ENCODE measurements around the gene ST6GALNAC4. TPM values are rescaled to one million over a fixed set of nuclear protein-coding genes. Genes with fewer than 3 reads are reported as not detected.

ST6GALNAC4 gene
- total RNA-seq, 1 experiment from 2014 or later: 15.4 TPM

GRCh38 chr9:127871531-127871930, 45.3 kb downstream of the ST6GALNAC4 start:
- H3K4me1 ChIP-seq (ENCODE audit: insufficient read depth, low read length): no peaks in the 10 kb centered on the region
- H3K14ac ChIP-seq (ENCODE audit: insufficient read depth, low read length): no peak overlapping the region
- no peak overlapping the region for H2BK15ac ChIP-seq (ENCODE audit: low read depth, low read length)
- H3K27me3 ChIP-seq (ENCODE audit: insufficient read depth, low read length): no peaks in the 10 kb centered on the region
- H3K9ac ChIP-seq (ENCODE audit: extremely low read depth, insufficient read length, low read length): no peak overlapping the region
- H3K18ac ChIP-seq (ENCODE audit: insufficient read length, low read depth, low read length): no peak overlapping the region
- H3K4me3 Mint-ChIP-seq: no peak overlapping the region
- H4K8ac ChIP-seq (replicated peaks; ENCODE audit: insufficient read length, low read depth, low read length): no peak overlapping the region
- H3K56ac ChIP-seq (ENCODE audit: insufficient read length, low read depth, low read length): no peak overlapping the region
- no peak overlapping the region for H3K4ac ChIP-seq (ENCODE audit: low read depth, low read length)
- no peak overlapping the region for H2AK5ac ChIP-seq (ENCODE audit: insufficient read length, low read length)
- H3T11ph ChIP-seq (ENCODE audit: low read length): no peak overlapping the region
- WGBS (ENCODE audit: extremely low coverage, insufficient read length, low lambda C conversion rate): no CpG with 5 or more reads among the region's 9 CpGs
- no peaks in the 10 kb centered on the region for H3K9me3 ChIP-seq (ENCODE audit: control insufficient read depth, low read depth, low read length)
- no peak overlapping the region for H4K5ac ChIP-seq (ENCODE audit: insufficient read length, low read depth, low read length)
- H4K91ac ChIP-seq (ENCODE audit: insufficient read length, low read depth, low read length): no peak overlapping the region
- no peaks in the 10 kb centered on the region for H3K9me3 Mint-ChIP-seq
- no peaks in the 10 kb centered on the region for H3K27me3 Mint-ChIP-seq (ENCODE audit: low read depth)
- no peaks in the 10 kb centered on the region for H3K23me2 ChIP-seq (ENCODE audit: insufficient read length, low read depth, low read length, poor library complexity, severe bottlenecking)
- DNase-seq: no peak
- TF ChIP-seq CTCF (conservative IDR thresholded peaks at IDR 0.05): no peak
- H2AFZ ChIP-seq (ENCODE audit: low read length): no peak overlapping the region
- no peaks in the 10 kb centered on the region for H3K79me1 ChIP-seq (ENCODE audit: insufficient read depth, low read depth, low read length, poor library complexity, severe bottlenecking)
- H3K4me1 Mint-ChIP-seq: peaks cover 6 to 15% of the 10 kb centered on the region in 2 experiments; a peak in 3 of 4 replicates
- no peak overlapping the region for H2BK12ac ChIP-seq (ENCODE audit: insufficient read length, low read depth, low read length)
- H2BK20ac ChIP-seq (ENCODE audit: low read depth, low read length, poor library complexity, severe bottlenecking): no peak overlapping the region
- H3K23ac ChIP-seq (ENCODE audit: insufficient read length, low read depth, low read length): no peak overlapping the region
- H2BK5ac ChIP-seq (ENCODE audit: insufficient read length, low read length): no peak overlapping the region
- no peaks in the 10 kb centered on the region for H3K79me2 ChIP-seq (ENCODE audit: insufficient read depth, low read length)
- no peak overlapping the region for H3K27ac ChIP-seq (ENCODE audit: insufficient read length, low read depth, low read length)
- no peak overlapping the region for H2BK120ac ChIP-seq (ENCODE audit: low read depth, low read length, poor library complexity, severe bottlenecking)
- H3K4me2 ChIP-seq (ENCODE audit: insufficient read depth, insufficient read length, low read length): no peak overlapping the region
- H4K20me1 ChIP-seq (ENCODE audit: control insufficient read depth, insufficient read depth, insufficient read length): no peaks in the 10 kb centered on the region
- H3K27ac Mint-ChIP-seq: peak overlapping the region in 1 of 3 experiments; percentile 6; a peak in 1 of 7 replicates
- H3K36me3 Mint-ChIP-seq (ENCODE audit: insufficient read depth in 1 of 3, low read depth in 3 of 3): peaks cover 0 to 13% (median 0%) of the 10 kb centered on the region in 3 experiments; a peak in 4 of 7 replicates

Measured in H9 (cell line).